DOHH2 (cell line): ENCODE results near the gene SNX11.
"Not testable (repeated sequence)": the region's sequence is repeated elsewhere in the genome, so short reads cannot be mapped to it uniquely, and the experiment has no call there.

Source experiments
- EZH2phosphoT487 ChIP-seq: fragments of 200-600 bp; sonication (generic); IDR thresholded peaks from 2 replicates; pipeline ENCODE4 v1.6.1; 2017; ENCODE audit warnings: borderline replicate concordance, mild to moderate bottlenecking, antibody characterized with exemption, low read length, moderate library complexity, mixed read lengths
- TF ChIP-seq, protein P1 (sequence below): fragments of 200-600 bp; sonication (generic); IDR thresholded peaks from one replicate; pipeline ENCODE4 v1.5.1; 2014; ENCODE audit warnings: antibody characterized with exemption, mild to moderate bottlenecking, low read depth, low read length; ENCODE audit not compliant: poor library complexity, severe bottlenecking

GRCh38 chr17:48073566-48074094 is 33.9 kb upstream of the SNX11 start:
- TF ChIP-seq, protein P1, sequence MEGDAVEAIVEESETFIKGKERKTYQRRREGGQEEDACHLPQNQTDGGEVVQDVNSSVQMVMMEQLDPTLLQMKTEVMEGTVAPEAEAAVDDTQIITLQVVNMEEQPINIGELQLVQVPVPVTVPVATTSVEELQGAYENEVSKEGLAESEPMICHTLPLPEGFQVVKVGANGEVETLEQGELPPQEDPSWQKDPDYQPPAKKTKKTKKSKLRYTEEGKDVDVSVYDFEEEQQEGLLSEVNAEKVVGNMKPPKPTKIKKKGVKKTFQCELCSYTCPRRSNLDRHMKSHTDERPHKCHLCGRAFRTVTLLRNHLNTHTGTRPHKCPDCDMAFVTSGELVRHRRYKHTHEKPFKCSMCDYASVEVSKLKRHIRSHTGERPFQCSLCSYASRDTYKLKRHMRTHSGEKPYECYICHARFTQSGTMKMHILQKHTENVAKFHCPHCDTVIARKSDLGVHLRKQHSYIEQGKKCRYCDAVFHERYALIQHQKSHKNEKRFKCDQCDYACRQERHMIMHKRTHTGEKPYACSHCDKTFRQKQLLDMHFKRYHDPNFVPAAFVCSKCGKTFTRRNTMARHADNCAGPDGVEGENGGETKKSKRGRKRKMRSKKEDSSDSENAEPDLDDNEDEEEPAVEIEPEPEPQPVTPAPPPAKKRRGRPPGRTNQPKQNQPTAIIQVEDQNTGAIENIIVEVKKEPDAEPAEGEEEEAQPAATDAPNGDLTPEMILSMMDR, result not testable (repeated sequence)
- not testable (repeated sequence) for TF ChIP-seq EZH2phosphoT487
